H9 (cell line): Measurements from ENCODE around the gene TPGS1. TPM values are rescaled to one million over a fixed set of nuclear protein-coding genes. Genes with fewer than 3 reads are reported as not detected.
A peak's percentile ranks its signal among the peaks of the same experiment; 100 is the strongest.

Experiments used
- DNase-seq: peaks from one replicate; pipeline ENCODE4 v3.0.0-alpha.2; 2017
- H2AFZ ChIP-seq: one replicate; pipeline ENCODE4 v1.6.1; 2013; ENCODE audit warnings: mild to moderate bottlenecking, low read length, control low read depth, moderate library complexity
- H2AK5ac ChIP-seq: 2 replicates; pipeline ENCODE4 v1.6.1; 2013; ENCODE audit warnings: low read length, control low read depth, mixed read lengths; ENCODE audit not compliant: insufficient read length
- H2BK120ac ChIP-seq: one replicate; pipeline ENCODE4 v1.6.1; 2013; ENCODE audit warnings: low read depth, mild to moderate bottlenecking, low read length, control low read depth, inconsistent platforms; ENCODE audit not compliant: poor library complexity, severe bottlenecking
- H2BK12ac ChIP-seq: 2 replicates; pipeline ENCODE4 v1.6.1; 2013; ENCODE audit warnings: low read length, control low read depth, mixed read lengths, low read depth; ENCODE audit not compliant: insufficient read length
- H2BK15ac ChIP-seq: 2 replicates; pipeline ENCODE4 v1.6.1; 2013; ENCODE audit warnings: low read depth, low read length, control low read depth
- H2BK20ac ChIP-seq: one replicate; pipeline ENCODE4 v1.6.1; 2013; ENCODE audit warnings: low read depth, mild to moderate bottlenecking, low read length, control low read depth, inconsistent platforms; ENCODE audit not compliant: poor library complexity, severe bottlenecking
- H2BK5ac ChIP-seq: 2 replicates; pipeline ENCODE4 v1.6.1; 2013; ENCODE audit warnings: low read length, control low read depth, mixed read lengths; ENCODE audit not compliant: insufficient read length
- H3K14ac ChIP-seq: 2 replicates; pipeline ENCODE4 v1.6.1; 2013; ENCODE audit warnings: low read length, control low read depth; ENCODE audit not compliant: insufficient read depth
- H3K18ac ChIP-seq: 2 replicates; pipeline ENCODE4 v1.6.1; 2013; ENCODE audit warnings: low read depth, mild to moderate bottlenecking, mixed read lengths, low read length, control low read depth; ENCODE audit not compliant: insufficient read length
- H3K23ac ChIP-seq: 2 replicates; pipeline ENCODE4 v1.6.1; 2013; ENCODE audit warnings: low read length, control low read depth, mixed read lengths, low read depth; ENCODE audit not compliant: insufficient read length
- H3K23me2 ChIP-seq: 2 replicates; pipeline ENCODE4 v1.6.1; 2013; ENCODE audit warnings: low read depth, mild to moderate bottlenecking, mixed read lengths, low read length, control low read depth; ENCODE audit not compliant: insufficient read length, poor library complexity, severe bottlenecking
- H3K27ac ChIP-seq: 2 replicates; pipeline ENCODE4 v1.5.1; 2013; ENCODE audit warnings: low read length, control low read depth, mixed read lengths, low read depth; ENCODE audit not compliant: insufficient read length
- H3K27me3 ChIP-seq: 2 replicates; pipeline ENCODE4 v1.6.1; 2013; ENCODE audit warnings: low read length, control low read depth, inconsistent platforms; ENCODE audit not compliant: insufficient read depth
- H3K4ac ChIP-seq: 2 replicates; pipeline ENCODE4 v1.6.1; 2013; ENCODE audit warnings: low read depth, mild to moderate bottlenecking, control low read depth, inconsistent platforms, low read length, moderate library complexity
- H3K4me1 ChIP-seq: 2 replicates; pipeline ENCODE4 v1.6.1; 2013; ENCODE audit warnings: low read length, control low read depth, inconsistent platforms; ENCODE audit not compliant: insufficient read depth
- H3K4me2 ChIP-seq: 2 replicates; pipeline ENCODE4 v1.6.1; 2013; ENCODE audit warnings: low read length, control low read depth, mixed read lengths; ENCODE audit not compliant: insufficient read length, insufficient read depth
- H3K56ac ChIP-seq: 2 replicates; pipeline ENCODE4 v1.6.1; 2013; ENCODE audit warnings: low read depth, mild to moderate bottlenecking, mixed read lengths, low read length, control low read depth; ENCODE audit not compliant: insufficient read length
- H3K79me1 ChIP-seq: 2 replicates; pipeline ENCODE4 v1.6.1; 2013; ENCODE audit warnings: low read depth, mild to moderate bottlenecking, moderate library complexity, low read length, control low read depth, inconsistent platforms; ENCODE audit not compliant: insufficient read depth, poor library complexity, severe bottlenecking
- H3K79me2 ChIP-seq: 2 replicates; pipeline ENCODE4 v1.6.1; 2013; ENCODE audit warnings: low read length, control low read depth, inconsistent platforms; ENCODE audit not compliant: insufficient read depth
- H3K9ac ChIP-seq: 2 replicates; pipeline ENCODE4 v1.6.1; 2013; ENCODE audit warnings: low read length, control low read depth, mixed read lengths; ENCODE audit not compliant: insufficient read length; ENCODE audit errors: extremely low read depth
- H3K9me3 ChIP-seq: one replicate; pipeline ENCODE4 v1.6.1; 2013; ENCODE audit warnings: low read depth, low read length, inconsistent platforms; ENCODE audit not compliant: control insufficient read depth
- H3T11ph ChIP-seq: one replicate; pipeline ENCODE4 v1.6.1; 2013; ENCODE audit warnings: mild to moderate bottlenecking, low read length, control low read depth, inconsistent platforms
- H4K20me1 ChIP-seq: one replicate; pipeline ENCODE4 v1.6.1; 2013; ENCODE audit not compliant: control insufficient read depth, insufficient read length, insufficient read depth
- H4K5ac ChIP-seq: 2 replicates; pipeline ENCODE4 v1.6.1; 2013; ENCODE audit warnings: low read depth, mild to moderate bottlenecking, mixed read lengths, low read length, control low read depth; ENCODE audit not compliant: insufficient read length
- H4K8ac ChIP-seq: replicated peaks from 2 replicates; pipeline ENCODE4 v1.6.1; 2013; ENCODE audit warnings: low read length, control low read depth, mixed read lengths, low read depth; ENCODE audit not compliant: insufficient read length
- H4K91ac ChIP-seq: 2 replicates; pipeline ENCODE4 v1.6.1; 2013; ENCODE audit warnings: low read depth, mild to moderate bottlenecking, moderate library complexity, mixed read lengths, low read length, control low read depth; ENCODE audit not compliant: insufficient read length
- H3K27ac Mint-ChIP-seq, 3 experiments: 2 replicates in 2 of 3; 3 replicates in 1 of 3; pipeline ENCODE4 v1.8.0; 2020 to 2021; ENCODE audit warnings: mixed read lengths in 3 of 3, mild to moderate bottlenecking in 1 of 3, moderate library complexity in 1 of 3
- H3K27me3 Mint-ChIP-seq: 2 replicates; pipeline ENCODE4 v1.8.0; 2021; ENCODE audit warnings: low read depth, mild to moderate bottlenecking, moderate library complexity, mixed read lengths
- H3K36me3 Mint-ChIP-seq, 3 experiments: 2 replicates in 2 of 3; 3 replicates in 1 of 3; pipeline ENCODE4 v1.8.0; 2020 to 2021; ENCODE audit warnings: low read depth in 3 of 3, mixed read lengths in 3 of 3; ENCODE audit not compliant: insufficient read depth in 1 of 3
- H3K4me1 Mint-ChIP-seq, 2 experiments: 2 replicates each; pipeline ENCODE4 v1.8.0; 2020; ENCODE audit warnings: mixed read lengths in 2 of 2
- H3K4me3 Mint-ChIP-seq, 2 experiments: 2 replicates in 1 of 2; 3 replicates in 1 of 2; pipeline ENCODE4 v1.8.0; 2020 to 2021; ENCODE audit warnings: mild to moderate bottlenecking in 2 of 2, mixed read lengths in 2 of 2, moderate library complexity in 1 of 2
- H3K9me3 Mint-ChIP-seq, 2 experiments: 2 replicates in 1 of 2; 3 replicates in 1 of 2; pipeline ENCODE4 v1.8.0; 2020; ENCODE audit warnings: mild to moderate bottlenecking in 2 of 2, mixed read lengths in 2 of 2, moderate library complexity in 1 of 2
- CTCF ChIP-seq: fragments of 200-600 bp; sonication (generic); conservative IDR thresholded peaks from 3 replicates; pipeline ENCODE4 v1.8.0; 2021; ENCODE audit warnings: antibody characterized with exemption, mild to moderate bottlenecking
- whole genome bisulfite sequencing: extraction: QIAGEN DNeasy Blood & Tissue Kit; methylation state at CpG from one replicate; pipeline ENCODE4 v1.1.7; 2013; ENCODE audit warnings: missing lambda C conversion rate, low lambda C conversion rate, mixed read lengths; ENCODE audit not compliant: insufficient read length; ENCODE audit errors: extremely low coverage; 5-methylcytosine and 5-hydroxymethylcytosine counted together
- total RNA-seq: library from RNA; stranded (reverse); gene quantifications from 2 replicates; pipeline ENCODE4 v1.2.1, GENCODE V29; 2021

The TPGS1 gene
- total RNA-seq, 1 experiment from 2014 or later = 7.4 TPM

GRCh38 chr19:514166-514663 lies 6.9 kb downstream of the TPGS1 start:
- H2BK120ac ChIP-seq = no peak overlapping the region

More at GRCh38 chr19:514166-514663, 6.9 kb downstream of the TPGS1 start:
- H3K23ac ChIP-seq = no peak overlapping the region
- no peak overlapping the region for H3T11ph ChIP-seq
- Mint-ChIP-seq H3K36me3 (peaks cover 4 to 19% (median 7%) of the 10 kb centered on the region in 3 experiments; a peak in 6 of 7 replicates), H3K4me1 (peaks cover 11 to 17% of the 10 kb centered on the region in 2 experiments), H3K9me3 (peaks cover 0 to 3% of the 10 kb centered on the region in 2 experiments; a peak in 1 of 5 replicates), H3K27me3 (peaks cover 9% of the 10 kb centered on the region), H3K27ac (no peak overlapping the region), H3K4me3 (peak overlapping the region in 1 of 2 experiments; percentile 23; a peak in 1 of 5 replicates)
- H2BK12ac ChIP-seq = no peak overlapping the region
- H3K27ac ChIP-seq = no peak overlapping the region
- H3K18ac ChIP-seq = no peak overlapping the region
- H2AK5ac ChIP-seq = no peak overlapping the region
- H4K91ac ChIP-seq = no peak overlapping the region
- H2AFZ ChIP-seq = no peak overlapping the region
- H3K23me2 ChIP-seq = peaks cover 4% of the 10 kb centered on the region
- no peaks in the 10 kb centered on the region for H3K9me3 ChIP-seq
- no peaks in the 10 kb centered on the region for H3K27me3 ChIP-seq
- WGBS = no CpG with 5 or more reads among the region's 9 CpGs
- H3K4me1 ChIP-seq = no peaks in the 10 kb centered on the region
- H3K56ac ChIP-seq = no peak overlapping the region
- H3K79me2 ChIP-seq = no peaks in the 10 kb centered on the region
- H4K8ac ChIP-seq = no peak overlapping the region
- no peak overlapping the region for H2BK15ac ChIP-seq
- H4K5ac ChIP-seq = no peak overlapping the region
- H3K4ac ChIP-seq = no peak overlapping the region
- no peak for DNase-seq
- TF ChIP-seq CTCF = no peak
- peaks cover 5% of the 10 kb centered on the region for H4K20me1 ChIP-seq
- H2BK20ac ChIP-seq = no peak overlapping the region
- no peak overlapping the region for H3K4me2 ChIP-seq
- no peaks in the 10 kb centered on the region for H3K79me1 ChIP-seq
- no peak overlapping the region for H3K14ac ChIP-seq
- H2BK5ac ChIP-seq = no peak overlapping the region
- no peak overlapping the region for H3K9ac ChIP-seq
